IMR-90 (cell line): Measurements from ENCODE around the gene SLC39A3. TPM values are rescaled to one million over a fixed set of nuclear protein-coding genes. Genes with fewer than 3 reads are reported as not detected.

ENCODE experiments used
- ATAC-seq: fragments of 200-7000 bp; cut with Tn5 transposase; 2 replicates; pipeline ENCODE4 v1.9.1; 2020; ENCODE audit warnings: low read depth, mild to moderate bottlenecking, moderate library complexity
- BruUV-seq: library from RNA; stranded (reverse); fragments of 400-500 nt; replicated peaks from 2 replicates; lab custom pipeline; 2021; lab: Mats Ljungman, UMichigan
- CTCF ChIA-PET: fragments of 300-600 bp; formaldehyde crosslinking; extraction: SDS; loops from one replicate; lab custom pipeline; 2021; ENCODE audit warnings: antibody characterized with exemption; lab: Yijun Ruan, JAX
- POLR2A ChIA-PET: fragments of 300-600 bp; sonication (Branson Sonifier 250); formaldehyde crosslinking; loops from one replicate; lab custom pipeline; 2022; ENCODE audit warnings: antibody characterized with exemption; ENCODE audit not compliant: unreplicated experiment; lab: Charles Lee
- DNase-seq: peaks from one replicate; pipeline ENCODE4 v3.0.0; 2013
- H2AFZ ChIP-seq: replicated peaks from 2 replicates; pipeline ENCODE3; 2013; ENCODE audit warnings: low read length, mild to moderate bottlenecking; ENCODE audit not compliant: poor library complexity
- H2AK5ac ChIP-seq: 2 replicates; pipeline ENCODE4 v1.6.1; 2013; ENCODE audit warnings: low read depth, low read length, inconsistent platforms
- H2AK9ac ChIP-seq: replicated peaks from 2 replicates; pipeline ENCODE3; 2013; ENCODE audit warnings: mild to moderate bottlenecking, low read depth, low read length, moderate library complexity; ENCODE audit not compliant: poor library complexity
- H2BK120ac ChIP-seq: 2 replicates; pipeline ENCODE4 v1.6.1; 2013; ENCODE audit warnings: low read depth, low read length, inconsistent platforms
- H2BK15ac ChIP-seq: 3 replicates; pipeline ENCODE4 v1.6.1; 2013; ENCODE audit warnings: low read depth, low read length, inconsistent platforms
- H2BK20ac ChIP-seq: 2 replicates; pipeline ENCODE4 v1.6.1; 2013; ENCODE audit warnings: low read depth, mild to moderate bottlenecking, inconsistent platforms, low read length, moderate library complexity
- H2BK5ac ChIP-seq: 2 replicates; pipeline ENCODE4 v1.6.1; 2013; ENCODE audit warnings: mild to moderate bottlenecking, low read depth, low read length, inconsistent platforms; ENCODE audit not compliant: poor library complexity, severe bottlenecking
- H3K14ac ChIP-seq: replicated peaks from 2 replicates; pipeline ENCODE4 v1.6.1; 2013; ENCODE audit warnings: low read depth, low read length, inconsistent platforms
- H3K18ac ChIP-seq: 2 replicates; pipeline ENCODE4 v1.6.1; 2013; ENCODE audit warnings: low read depth, low read length, control low read depth
- H3K23ac ChIP-seq: 2 replicates; pipeline ENCODE4 v1.6.1; 2013; ENCODE audit warnings: low read depth, low read length, inconsistent platforms
- H3K27ac ChIP-seq: 2 replicates; pipeline ENCODE4 v1.5.1; 2013; ENCODE audit warnings: mild to moderate bottlenecking, control low read depth, low read length; ENCODE audit not compliant: insufficient read depth
- H3K27me3 ChIP-seq: 2 replicates; pipeline ENCODE4 v1.6.1; 2013; ENCODE audit warnings: low read length; ENCODE audit not compliant: control insufficient read depth, insufficient read depth
- H3K36me3 ChIP-seq: 2 replicates; pipeline ENCODE4 v1.6.1; 2013; ENCODE audit warnings: low read length, mixed read lengths; ENCODE audit not compliant: control insufficient read depth, insufficient read depth
- H3K4ac ChIP-seq: 2 replicates; pipeline ENCODE4 v1.6.1; 2013; ENCODE audit warnings: low read depth, low read length, inconsistent platforms
- H3K4me1 ChIP-seq: 2 replicates; pipeline ENCODE4 v1.6.1; 2013; ENCODE audit warnings: low read length, mixed read lengths; ENCODE audit not compliant: control insufficient read depth, insufficient read depth
- H3K4me2 ChIP-seq: 2 replicates; pipeline ENCODE4 v1.6.1; 2013; ENCODE audit warnings: low read depth, mild to moderate bottlenecking, control low read depth, low read length, moderate library complexity
- H3K4me3 ChIP-seq: 2 replicates; pipeline ENCODE4 v1.5.1; 2013; ENCODE audit warnings: low read depth, mild to moderate bottlenecking, control low read depth, low read length, moderate library complexity; ENCODE audit not compliant: insufficient read depth
- H3K56ac ChIP-seq: 2 replicates; pipeline ENCODE4 v1.6.1; 2013; ENCODE audit warnings: low read length, inconsistent platforms; ENCODE audit not compliant: insufficient read depth; ENCODE audit errors: extremely low read depth
- H3K79me1 ChIP-seq, 2 experiments: 2 replicates each; pipeline ENCODE4 v1.6.1; 2013; ENCODE audit warnings: low read length in 2 of 2, inconsistent platforms in 1 of 2, low read depth in 1 of 2
- H3K9ac ChIP-seq: 2 replicates; pipeline ENCODE4 v1.6.1; 2013; ENCODE audit warnings: low read depth, low read length, control low read depth
- H3K9me1 ChIP-seq: 2 replicates; pipeline ENCODE4 v1.6.1; 2013; ENCODE audit warnings: low read length, inconsistent platforms; ENCODE audit not compliant: insufficient read depth
- H3K9me3 ChIP-seq: 2 replicates; pipeline ENCODE4 v1.6.1; 2013; ENCODE audit warnings: low read length; ENCODE audit not compliant: control insufficient read depth, insufficient read depth
- H4K20me1 ChIP-seq: 2 replicates; pipeline ENCODE4 v1.6.1; 2013; ENCODE audit warnings: low read length, inconsistent platforms; ENCODE audit not compliant: insufficient read depth
- H4K5ac ChIP-seq: 2 replicates; pipeline ENCODE4 v1.6.1; 2013; ENCODE audit warnings: mild to moderate bottlenecking, low read depth, low read length, control low read depth
- H4K8ac ChIP-seq, 2 experiments: 2 replicates each; pipeline ENCODE4 v1.6.1; 2013; ENCODE audit warnings: low read depth in 2 of 2, low read length in 2 of 2, control low read depth in 1 of 2, inconsistent platforms in 1 of 2
- H4K91ac ChIP-seq: 2 replicates; pipeline ENCODE4 v1.6.1; 2013; ENCODE audit warnings: low read depth, low read length, inconsistent platforms; ENCODE audit not compliant: insufficient read depth
- CEBPB ChIP-seq: IDR thresholded peaks from 2 replicates; pipeline ENCODE4 v1.6.1; 2012; ENCODE audit warnings: low read depth, low read length, improper control_type of control experiment
- CTCF ChIP-seq: conservative IDR thresholded peaks from 2 replicates; pipeline ENCODE4 v1.5.1; 2012; ENCODE audit warnings: mild to moderate bottlenecking, low read depth, low read length, improper control_type of control experiment
- MAZ ChIP-seq: IDR thresholded peaks from 2 replicates; pipeline ENCODE4 v1.6.1; 2012; ENCODE audit warnings: low read depth, mild to moderate bottlenecking, low read length, improper control_type of control experiment, moderate library complexity, borderline replicate concordance
- NFE2L2 ChIP-seq: fragments of 150-350 bp; IDR thresholded peaks from 2 replicates; pipeline ENCODE4 v1.6.1; 2016; ENCODE audit warnings: low read depth, mild to moderate bottlenecking, low read length
- RCOR1 ChIP-seq: IDR thresholded peaks from 2 replicates; pipeline ENCODE4 v1.6.1; 2012; ENCODE audit warnings: mild to moderate bottlenecking, low read length, improper control_type of control experiment; ENCODE audit not compliant: insufficient replicate concordance
- RFX5 ChIP-seq: IDR thresholded peaks from 2 replicates; pipeline ENCODE4 v1.8.0; 2012; ENCODE audit warnings: low read depth, mild to moderate bottlenecking, low read length, moderate library complexity
- SMC3 ChIP-seq: fragments of 150-350 bp; IDR thresholded peaks from 2 replicates; pipeline ENCODE4 v1.6.1; 2016; ENCODE audit warnings: low read depth, mild to moderate bottlenecking, antibody characterized with exemption, low read length, moderate library complexity
- WGBS, 2 experiments: methylation state at CpG; one replicate each; pipeline versions ENCODE4 v1.1.5 to v1.1.7; 2013; ENCODE audit warnings: missing lambda C conversion rate in 2 of 2; ENCODE audit not compliant: insufficient read length in 1 of 2; ENCODE audit errors: extremely low coverage in 2 of 2; 5-methylcytosine and 5-hydroxymethylcytosine counted together
- dilution Hi-C: fragments of 300-500 bp; cut with HindIII; formaldehyde crosslinking; loops from one replicate; pipeline ENCODE4 v1.14.3; 2018; ENCODE audit warnings: low sequenced_read_pairs; ENCODE audit not compliant: unreplicated experiment
- in situ Hi-C: fragments of 300-500 bp; cut with MboI; formaldehyde crosslinking; loops from 3 replicates; pipeline ENCODE4 v1.14.3; 2019; ENCODE audit warnings: low sequenced_read_pairs, inconsistent platforms, mixed read lengths
- intact Hi-C: fragments of 100-400 bp; cut with micrococcal nuclease; formaldehyde crosslinking; loops from 2 replicates; pipeline ENCODE4 v1.10.0; 2022
- polyA plus RNA-seq, 3 experiments: library from polyadenylated mRNA; depleted of rRNA; stranded (reverse); fragments of >200 nt; gene quantifications; 2 replicates each; pipeline ENCODE4 v1.2.3, GENCODE V29; 2012; ENCODE audit warnings: low replicate concordance in 1 of 3
- total RNA-seq: library from RNA; depleted of rRNA; stranded (reverse); fragments of >200 nt; gene quantifications from 2 replicates; pipeline ENCODE4 v1.2.3, GENCODE V29; 2012

The SLC39A3 gene
- total and polyA plus RNA-seq, 2 of the 4 experiments (the other 2 are of a cell fraction): 12.4 to 38.2 TPM

- no peak overlapping the region for H4K8ac ChIP-seq
- H2AFZ ChIP-seq: no peak overlapping the region
- no peak overlapping the region for H3K18ac ChIP-seq
- H3K36me3 ChIP-seq: no peaks in the 10 kb centered on the region; the same call in 1 of the 2 replicates
- intact Hi-C loops (no loop called here), in situ Hi-C loops (no loop called here), dilution Hi-C loops (no loop called here)
- DNase-seq (no peak), ATAC-seq (no peak)
- 88% methylated on average over 3 of the region's 23 CpGs; no CpG with 5 or more reads in 1 of the 2 experiments for WGBS, 2 experiments
- no TSS peak for BruUV-seq
- H3K56ac ChIP-seq: no peak overlapping the region
- no peaks in the 10 kb centered on the region for H3K79me1 ChIP-seq
- H3K9me1 ChIP-seq: no peaks in the 10 kb centered on the region
- no peak overlapping the region for H2BK120ac ChIP-seq
- 0 out of 2 replicates have a peak, but pooled peaks cover 2% of the 10 kb centered on the region for H3K4me1 ChIP-seq
- no peak overlapping the region for H4K91ac ChIP-seq
- no peak overlapping the region for H3K4me3 ChIP-seq
- no peaks in the 10 kb centered on the region; the same call in 1 of the 2 replicates for H4K20me1 ChIP-seq
- H3K9ac ChIP-seq: no peak overlapping the region
- no peak overlapping the region for H3K23ac ChIP-seq
- no peak overlapping the region for H2BK15ac ChIP-seq
- ChIA-PET POLR2A (no interaction called here), CTCF (no interaction called here)
- no peak overlapping the region for H3K27ac ChIP-seq
- no peak overlapping the region for H3K4me2 ChIP-seq
- peaks cover 14% of the 10 kb centered on the region for H3K27me3 ChIP-seq
- H3K9me3 ChIP-seq: no peaks in the 10 kb centered on the region
- H2BK5ac ChIP-seq: no peak overlapping the region
- H2AK9ac ChIP-seq: no peak overlapping the region
- no peak overlapping the region for H3K14ac ChIP-seq
- no peak overlapping the region for H2BK20ac ChIP-seq
- no peak overlapping the region for H4K5ac ChIP-seq
- TF ChIP-seq SMC3: no peak
- no peak for TF ChIP-seq RFX5
- TF ChIP-seq CEBPB: no peak
- TF ChIP-seq CTCF: no peak
- TF ChIP-seq MAZ: no peak
- no peak for TF ChIP-seq NFE2L2
- TF ChIP-seq RCOR1: no peak
- no peak overlapping the region for H2AK5ac ChIP-seq
- H3K4ac ChIP-seq: no peak overlapping the region
Observed at GRCh38 chr19:2728783-2729387, 10.9 kb downstream of the SLC39A3 start.
